Fibroblast of lung (primary cell): ENCODE measurements around the gene IFIH1.

Experiments used
- EZH2 ChIP-seq: IDR thresholded peaks from 2 replicates; pipeline ENCODE4 v1.5.1; 2012; ENCODE audit warnings: low read length, control low read depth, mild to moderate bottlenecking; ENCODE audit errors: missing control alignments
- TF ChIP-seq, protein P1 (sequence below), 2 donors: IDR thresholded peaks in 1 of 2; conservative IDR thresholded peaks in 1 of 2; 1 replicate in 1 of 2; 2 replicates in 1 of 2; pipeline ENCODE4 v1.5.1; 2011 to 2012; ENCODE audit warnings: low read length in 2 of 2, control low read depth in 1 of 2, inconsistent platforms in 1 of 2, low read depth in 1 of 2, mild to moderate bottlenecking in 1 of 2

DNA sequence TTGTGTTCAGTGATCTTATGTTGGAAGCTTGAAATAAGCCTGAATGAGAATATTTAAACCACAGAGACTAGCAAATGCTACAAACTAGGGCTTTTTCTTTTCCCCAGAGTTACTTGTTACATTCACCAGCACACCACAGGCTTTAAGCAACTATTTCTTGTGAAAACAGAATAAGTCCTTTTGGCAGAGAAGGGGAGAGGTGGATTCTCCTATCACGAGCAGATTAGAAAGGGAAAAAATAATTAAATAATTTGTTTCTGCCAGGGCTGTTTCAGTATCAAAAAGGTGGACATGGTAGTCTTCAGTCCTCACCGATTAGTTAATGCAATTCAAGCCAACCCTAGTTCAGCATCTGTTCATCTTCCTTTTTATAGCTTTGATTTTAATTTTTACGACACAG, 12.6 kb downstream of the IFIH1 start:
- TF ChIP-seq, protein P1, sequence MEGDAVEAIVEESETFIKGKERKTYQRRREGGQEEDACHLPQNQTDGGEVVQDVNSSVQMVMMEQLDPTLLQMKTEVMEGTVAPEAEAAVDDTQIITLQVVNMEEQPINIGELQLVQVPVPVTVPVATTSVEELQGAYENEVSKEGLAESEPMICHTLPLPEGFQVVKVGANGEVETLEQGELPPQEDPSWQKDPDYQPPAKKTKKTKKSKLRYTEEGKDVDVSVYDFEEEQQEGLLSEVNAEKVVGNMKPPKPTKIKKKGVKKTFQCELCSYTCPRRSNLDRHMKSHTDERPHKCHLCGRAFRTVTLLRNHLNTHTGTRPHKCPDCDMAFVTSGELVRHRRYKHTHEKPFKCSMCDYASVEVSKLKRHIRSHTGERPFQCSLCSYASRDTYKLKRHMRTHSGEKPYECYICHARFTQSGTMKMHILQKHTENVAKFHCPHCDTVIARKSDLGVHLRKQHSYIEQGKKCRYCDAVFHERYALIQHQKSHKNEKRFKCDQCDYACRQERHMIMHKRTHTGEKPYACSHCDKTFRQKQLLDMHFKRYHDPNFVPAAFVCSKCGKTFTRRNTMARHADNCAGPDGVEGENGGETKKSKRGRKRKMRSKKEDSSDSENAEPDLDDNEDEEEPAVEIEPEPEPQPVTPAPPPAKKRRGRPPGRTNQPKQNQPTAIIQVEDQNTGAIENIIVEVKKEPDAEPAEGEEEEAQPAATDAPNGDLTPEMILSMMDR (conservative IDR thresholded peaks at IDR 0.05 in 1 of 2, IDR thresholded peaks at IDR 0.05 in 1 of 2; ENCODE audit: low read depth in 1 of 2, low read length in 2 of 2) = no peak
- TF ChIP-seq EZH2 = no peak
